A673 (cell line): ENCODE measurements around the gene COMT. TPM values are rescaled to one million over a fixed set of nuclear protein-coding genes. Genes with fewer than 3 reads are reported as not detected.

ENCODE experiments used
- BruUV-seq: library from RNA; stranded (reverse); fragments of 400-500 nt; replicated peaks from 2 replicates; lab custom pipeline; 2021; lab: Mats Ljungman, UMichigan
- CTCF ChIA-PET: fragments of 300-600 bp; sonication (Branson Sonifier 250); formaldehyde crosslinking; loops from one replicate; lab custom pipeline; 2022; ENCODE audit warnings: antibody characterized with exemption; lab: Charles Lee
- POLR2A ChIA-PET: fragments of 300-600 bp; sonication (Branson Sonifier 250); formaldehyde crosslinking; loops from one replicate; lab custom pipeline; 2022; ENCODE audit warnings: antibody characterized with exemption; ENCODE audit not compliant: low non-redundant PET; lab: Charles Lee
- DNase-seq: peaks from one replicate; pipeline ENCODE4 v3.0.0-alpha.2; 2015; ENCODE audit warnings: low spot score
- H3K27ac ChIP-seq: fragments of 200-600 bp; sonication (generic); 2 replicates; pipeline ENCODE4 v1.5.1; 2016; ENCODE audit warnings: mixed run types, low read depth, mild to moderate bottlenecking, mixed read lengths, antibody characterized with exemption, low read length; ENCODE audit not compliant: poor library complexity, severe bottlenecking
- H3K27me3 ChIP-seq: fragments of 200-600 bp; sonication (generic); replicated peaks from 2 replicates; pipeline ENCODE4 v1.6.1; 2017; ENCODE audit warnings: mixed run types, low read depth, mild to moderate bottlenecking, mixed read lengths, antibody characterized with exemption, low read length; ENCODE audit not compliant: insufficient read depth, poor library complexity
- H3K36me3 ChIP-seq: fragments of 200-600 bp; sonication (generic); 2 replicates; pipeline ENCODE4 v1.6.1; 2016; ENCODE audit warnings: mixed run types, mild to moderate bottlenecking, mixed read lengths, antibody characterized with exemption, low read length; ENCODE audit not compliant: insufficient read depth, poor library complexity, severe bottlenecking
- H3K4me1 ChIP-seq: fragments of 200-600 bp; sonication (generic); 2 replicates; pipeline ENCODE4 v1.6.1; 2017; ENCODE audit warnings: mixed run types, mild to moderate bottlenecking, mixed read lengths, antibody characterized with exemption, low read length; ENCODE audit not compliant: insufficient read depth, poor library complexity, severe bottlenecking
- H3K4me3 ChIP-seq: fragments of 200-600 bp; sonication (generic); 2 replicates; pipeline ENCODE4 v1.5.1; 2016; ENCODE audit warnings: low read depth, mixed run types, mild to moderate bottlenecking, mixed read lengths, low read length; ENCODE audit not compliant: poor library complexity, severe bottlenecking
- H3K9me3 ChIP-seq: fragments of 200-600 bp; sonication (generic); 2 replicates; pipeline ENCODE4 v1.6.1; 2016; ENCODE audit warnings: mixed run types, low read depth, mild to moderate bottlenecking, mixed read lengths, antibody characterized with exemption, low read length; ENCODE audit not compliant: poor library complexity, severe bottlenecking
- EZH2 ChIP-seq: fragments of 200-600 bp; sonication (generic); IDR thresholded peaks from 2 replicates; pipeline ENCODE4 v1.6.1; 2017; ENCODE audit warnings: borderline replicate concordance, low read depth, mild to moderate bottlenecking, mixed read lengths, antibody characterized with exemption, low read length; ENCODE audit not compliant: poor library complexity, severe bottlenecking
- intact Hi-C: fragments of 100-400 bp; cut with micrococcal nuclease; formaldehyde crosslinking; loops from one replicate; pipeline ENCODE4 v1.10.0; 2022; ENCODE audit not compliant: unreplicated experiment
- total RNA-seq: library from RNA; stranded (reverse); gene quantifications from 2 replicates; pipeline ENCODE4 v1.2.3, GENCODE V29; 2021
- TF ChIP-seq, protein P1 (sequence below): fragments of 300-800, 200-600 bp; sonication (generic); conservative IDR thresholded peaks from 2 replicates; pipeline ENCODE4 v1.5.1; 2017; ENCODE audit warnings: low read depth, mild to moderate bottlenecking, antibody characterized with exemption, low read length, moderate library complexity, mixed read lengths

The COMT gene
- total RNA-seq, 1 experiment from 2014 or later, result 87.8 TPM

DNA sequence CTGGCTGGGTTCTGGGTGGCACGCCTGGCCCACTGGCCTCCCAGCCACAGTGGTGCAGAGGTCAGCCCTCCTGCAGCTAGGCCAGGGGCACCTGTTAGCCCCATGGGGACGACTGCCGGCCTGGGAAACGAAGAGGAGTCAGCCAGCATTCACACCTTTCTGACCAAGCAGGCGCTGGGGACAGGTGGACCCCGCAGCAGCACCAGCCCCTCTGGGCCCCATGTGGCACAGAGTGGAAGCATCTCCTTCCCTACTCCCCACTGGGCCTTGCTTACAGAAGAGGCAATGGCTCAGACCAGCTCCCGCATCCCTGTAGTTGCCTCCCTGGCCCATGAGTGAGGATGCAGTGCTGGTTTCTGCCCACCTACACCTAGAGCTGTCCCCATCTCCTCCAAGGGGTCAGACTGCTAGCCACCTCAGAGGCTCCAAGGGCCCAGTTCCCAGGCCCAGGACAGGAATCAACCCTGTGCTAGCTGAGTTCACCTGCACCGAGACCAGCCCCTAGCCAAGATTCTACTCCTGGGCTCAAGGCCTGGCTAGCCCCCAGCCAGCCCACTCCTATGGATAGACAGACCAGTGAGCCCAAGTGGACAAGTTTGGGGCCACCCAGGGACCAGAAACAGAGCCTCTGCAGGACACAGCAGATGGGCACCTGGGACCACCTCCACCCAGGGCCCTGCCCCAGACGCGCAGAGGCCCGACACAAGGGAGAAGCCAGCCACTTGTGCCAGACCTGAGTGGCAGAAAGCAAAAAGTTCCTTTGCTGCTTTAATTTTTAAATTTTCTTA, 27.8 kb downstream of the COMT start:
- no peak overlapping the region for H3K4me3 ChIP-seq
- BruUV-seq, result no TSS peak
- no peaks in the 10 kb centered on the region for H3K9me3 ChIP-seq
- no peak for DNase-seq
- peaks cover 11% of the 10 kb centered on the region for H3K4me1 ChIP-seq
- intact Hi-C loops, result no loop called here
- no peaks in the 10 kb centered on the region for H3K27me3 ChIP-seq
- H3K36me3 ChIP-seq, result peaks cover 30% of the 10 kb centered on the region
- no peak overlapping the region for H3K27ac ChIP-seq
- ChIA-PET CTCF (no interaction called here), POLR2A (no interaction called here)
- TF ChIP-seq, protein P1, sequence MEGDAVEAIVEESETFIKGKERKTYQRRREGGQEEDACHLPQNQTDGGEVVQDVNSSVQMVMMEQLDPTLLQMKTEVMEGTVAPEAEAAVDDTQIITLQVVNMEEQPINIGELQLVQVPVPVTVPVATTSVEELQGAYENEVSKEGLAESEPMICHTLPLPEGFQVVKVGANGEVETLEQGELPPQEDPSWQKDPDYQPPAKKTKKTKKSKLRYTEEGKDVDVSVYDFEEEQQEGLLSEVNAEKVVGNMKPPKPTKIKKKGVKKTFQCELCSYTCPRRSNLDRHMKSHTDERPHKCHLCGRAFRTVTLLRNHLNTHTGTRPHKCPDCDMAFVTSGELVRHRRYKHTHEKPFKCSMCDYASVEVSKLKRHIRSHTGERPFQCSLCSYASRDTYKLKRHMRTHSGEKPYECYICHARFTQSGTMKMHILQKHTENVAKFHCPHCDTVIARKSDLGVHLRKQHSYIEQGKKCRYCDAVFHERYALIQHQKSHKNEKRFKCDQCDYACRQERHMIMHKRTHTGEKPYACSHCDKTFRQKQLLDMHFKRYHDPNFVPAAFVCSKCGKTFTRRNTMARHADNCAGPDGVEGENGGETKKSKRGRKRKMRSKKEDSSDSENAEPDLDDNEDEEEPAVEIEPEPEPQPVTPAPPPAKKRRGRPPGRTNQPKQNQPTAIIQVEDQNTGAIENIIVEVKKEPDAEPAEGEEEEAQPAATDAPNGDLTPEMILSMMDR, result no peak
- TF ChIP-seq EZH2, result no peak

DNA sequence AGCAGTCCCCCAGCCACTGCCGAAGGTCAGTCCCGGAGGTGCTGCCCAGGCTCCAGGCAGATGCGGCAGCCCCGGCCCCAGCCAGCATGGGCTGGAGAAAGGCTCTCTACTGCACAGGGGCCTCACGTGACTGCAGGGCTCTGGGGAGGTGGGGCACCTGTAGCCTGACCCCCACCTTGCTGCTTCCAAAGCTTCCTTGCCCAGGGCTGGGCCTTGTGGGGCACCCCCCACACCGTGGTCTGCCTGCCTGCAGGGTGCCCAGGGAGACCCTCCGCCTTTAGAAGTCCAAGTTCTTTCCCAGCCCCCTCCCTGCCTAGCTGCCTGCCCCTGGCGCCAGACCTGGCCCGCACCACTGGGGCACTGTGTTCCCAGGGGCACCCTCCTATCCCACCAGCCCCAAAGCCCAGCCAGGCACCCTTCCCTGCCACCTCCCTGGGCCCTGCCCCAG, 28.5 kb downstream of the COMT start:
- H3K36me3 ChIP-seq, result peaks cover 30% of the 10 kb centered on the region
- CTCF ChIA-PET, result interaction anchor here (0.6 to 0.7 kb wide), 5 partner anchors 44 to 995 kb away, joined by 3 to 6 read pairs (median 4); no protein-coding TSS in a partner anchor
- BruUV-seq, result no TSS peak

DNA sequence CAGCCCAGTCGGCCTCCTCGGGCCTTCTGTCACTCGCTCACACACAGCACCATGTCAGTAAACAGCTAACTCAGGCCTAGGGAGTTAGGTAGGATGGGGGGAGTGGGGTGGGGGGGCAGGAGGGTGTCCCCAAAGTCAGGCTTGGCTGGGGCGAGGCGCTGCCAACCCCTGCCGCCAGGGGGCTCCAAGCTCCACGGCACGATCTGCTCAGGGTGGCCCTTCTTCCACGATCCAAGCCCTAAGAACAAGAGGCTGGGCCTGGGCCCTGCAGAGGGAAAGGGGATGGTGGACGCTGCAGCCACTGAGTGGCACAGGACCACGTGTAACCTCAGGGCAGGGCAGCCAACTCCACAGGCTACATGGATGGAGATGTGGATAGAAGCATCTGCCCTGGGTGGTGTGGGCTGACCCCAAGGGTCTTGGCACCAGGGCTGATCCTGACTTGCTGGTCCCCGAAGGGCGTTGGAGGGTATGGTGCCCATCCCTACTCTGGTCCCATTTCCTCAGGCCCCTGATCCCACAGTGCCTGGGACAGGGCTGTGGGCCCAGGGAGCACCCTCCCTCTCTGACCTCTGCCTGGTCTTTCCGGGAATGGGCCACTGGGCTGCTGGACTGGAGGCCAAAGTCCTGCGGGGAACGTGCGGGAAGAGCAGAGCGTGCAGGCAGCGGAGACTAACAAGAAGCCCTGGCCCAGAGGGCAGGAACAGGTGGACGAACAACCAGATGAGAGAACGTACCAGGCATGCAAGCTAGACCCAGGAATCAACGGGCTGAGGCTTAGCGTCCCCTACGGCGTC, 29.1 kb downstream of the COMT start:
- no peaks in the 10 kb centered on the region for H3K27me3 ChIP-seq
- intact Hi-C loops, result loop anchor here (1.0 to 10.0 kb wide), 4 partner anchors 43 to 324 kb away; partner anchors contain the start of gene DGCR8
- peaks cover 30% of the 10 kb centered on the region for H3K36me3 ChIP-seq
- DNase-seq, result peak; percentile 75
- H3K9me3 ChIP-seq, result no peaks in the 10 kb centered on the region
- ChIA-PET POLR2A (no interaction called here), CTCF (interaction anchor here (0.6 to 1.9 kb wide), 6 partner anchors 42 to 994 kb away, joined by 3 to 6 read pairs (median 4); no protein-coding TSS in a partner anchor)
- H3K4me1 ChIP-seq, result peaks cover 21% of the 10 kb centered on the region
- H3K27ac ChIP-seq, result peak overlapping the region; percentile 23
- BruUV-seq, result no TSS peak
- TF ChIP-seq EZH2, result no peak
- TF ChIP-seq, protein P1, result peak; percentile 94
- H3K4me3 ChIP-seq, result no peak overlapping the region

More for the DNA sequence above, 28.5 kb downstream of the COMT start:
- DNase-seq, result no peak
- Histone ChIP-seq H3K9me3 (no peaks in the 10 kb centered on the region), H3K4me3 (no peak overlapping the region), H3K27me3 (no peaks in the 10 kb centered on the region), H3K27ac (peak overlapping the region; percentile 23), H3K4me1 (peaks cover 18% of the 10 kb centered on the region)
- POLR2A ChIA-PET, result no interaction called here
- intact Hi-C loops, result loop anchor here (1.0 to 10.0 kb wide), 4 partner anchors 43 to 325 kb away; partner anchors contain the start of gene DGCR8
- no peak for TF ChIP-seq EZH2
- TF ChIP-seq, protein P1, result no peak
